Measurements from ENCODE around the gene MVB12B.

The MVB12B gene

GRCh38 chr9:126449725-126450667, 123.4 kb downstream of the MVB12B start:
- Histone ChIP-seq H3K9ac (ENCODE audit: insufficient read length) (no peak overlapping the region), H3K27ac (no peak overlapping the region), H3K9me3 (ENCODE audit: low read depth, low read length) (no peaks in the 10 kb centered on the region), H3K36me3 (ENCODE audit: insufficient read depth, low read length) (no peaks in the 10 kb centered on the region), H3K4me3 (no peak overlapping the region)
- DNase-seq (ENCODE audit: low read depth, low spot score), result no peak
- TF ChIP-seq FOXP2 (optimal IDR thresholded peaks at IDR 0.05; ENCODE audit: control extremely low read depth, extremely low read length, insufficient read depth), result no peak
- no peak for TF ChIP-seq POLR2AphosphoS5 (IDR thresholded peaks at IDR 0.05; ENCODE audit: borderline replicate concordance, low read depth, low read length)
- TF ChIP-seq EZH2 (IDR thresholded peaks at IDR 0.05), result no peak

GRCh38 chr9:126450668-126451205, 124.1 kb downstream of the MVB12B start:
- Histone ChIP-seq H3K9ac (ENCODE audit: insufficient read length) (no peak overlapping the region), H3K9me3 (ENCODE audit: low read depth, low read length) (no peaks in the 10 kb centered on the region), H3K36me3 (ENCODE audit: insufficient read depth, low read length) (no peaks in the 10 kb centered on the region), H3K27ac (no peak overlapping the region), H3K4me3 (no peak overlapping the region)
- DNase-seq (ENCODE audit: low read depth, low spot score), result no peak
- TF ChIP-seq POLR2AphosphoS5 (IDR thresholded peaks at IDR 0.05; ENCODE audit: borderline replicate concordance, low read depth, low read length) (no peak), EZH2 (IDR thresholded peaks at IDR 0.05) (no peak), FOXP2 (optimal IDR thresholded peaks at IDR 0.05; ENCODE audit: control extremely low read depth, extremely low read length, insufficient read depth) (no peak)

DNA sequence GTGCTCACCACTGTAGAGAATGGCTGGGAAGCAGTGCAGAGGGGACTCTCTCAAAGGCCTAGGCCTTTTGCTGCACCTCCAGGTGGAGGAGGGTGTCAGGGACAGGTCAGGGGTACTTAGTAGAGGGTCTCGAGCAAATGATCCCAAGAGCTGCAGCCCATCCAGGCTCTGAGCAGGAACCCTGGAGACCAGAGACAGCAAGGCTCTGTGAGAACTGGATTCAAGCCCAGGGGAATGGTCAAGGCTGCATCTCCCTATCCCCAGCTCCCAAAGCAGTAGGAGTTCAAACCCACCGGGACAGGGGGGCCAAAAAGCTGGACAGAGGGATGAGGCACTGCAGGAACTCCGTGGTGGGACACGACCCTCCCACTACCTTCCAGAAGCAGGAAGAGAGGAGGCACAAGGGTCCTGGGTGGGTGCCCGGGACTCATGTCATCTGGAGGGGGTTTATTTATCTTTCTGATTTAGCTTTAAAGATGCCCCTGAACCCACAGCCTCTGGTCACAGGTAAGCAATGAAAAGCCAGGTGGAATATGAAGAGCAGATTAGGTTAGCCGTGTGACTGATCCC, 124.8 kb downstream of the MVB12B start:
- H3K27ac ChIP-seq, result no peak overlapping the region
- DNase-seq (ENCODE audit: low read depth, low spot score), result no peak
- H3K9ac ChIP-seq (ENCODE audit: insufficient read length), result no peak overlapping the region
- H3K9me3 ChIP-seq (ENCODE audit: low read depth, low read length), result no peaks in the 10 kb centered on the region
- TF ChIP-seq EZH2 (IDR thresholded peaks at IDR 0.05), result no peak
- no peak for TF ChIP-seq POLR2AphosphoS5 (IDR thresholded peaks at IDR 0.05; ENCODE audit: borderline replicate concordance, low read depth, low read length)
- TF ChIP-seq FOXP2 (optimal IDR thresholded peaks at IDR 0.05; ENCODE audit: control extremely low read depth, extremely low read length, insufficient read depth), result no peak
- H3K4me3 ChIP-seq, result no peak overlapping the region
- no peaks in the 10 kb centered on the region for H3K36me3 ChIP-seq (ENCODE audit: insufficient read depth, low read length)

DNA sequence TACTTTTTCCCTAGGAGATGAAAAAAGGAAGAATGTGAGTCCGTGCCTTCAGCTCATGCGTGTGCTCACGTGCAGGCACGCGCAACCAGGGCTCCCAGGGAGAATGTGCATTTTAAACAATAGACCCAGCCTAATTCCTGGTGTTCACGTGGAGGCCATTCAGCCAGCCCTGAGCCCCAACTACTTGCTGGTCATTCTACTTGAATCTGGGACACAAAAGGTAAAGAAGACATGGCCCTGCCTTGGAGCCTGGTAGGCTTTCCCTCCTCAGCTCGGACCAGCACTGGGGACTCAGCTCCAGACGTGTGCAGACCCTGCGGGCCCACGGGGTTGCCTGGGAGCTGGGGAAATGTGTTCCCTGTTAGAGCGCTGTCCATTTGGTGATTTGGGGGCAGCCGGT, 125.5 kb downstream of the MVB12B start:
- no peak overlapping the region for H3K4me3 ChIP-seq
- no peak for TF ChIP-seq FOXP2 (optimal IDR thresholded peaks at IDR 0.05; ENCODE audit: control extremely low read depth, extremely low read length, insufficient read depth)
- no peak for TF ChIP-seq POLR2AphosphoS5 (IDR thresholded peaks at IDR 0.05; ENCODE audit: borderline replicate concordance, low read depth, low read length)
- no peak for TF ChIP-seq EZH2 (IDR thresholded peaks at IDR 0.05)
- no peak for DNase-seq (ENCODE audit: low read depth, low spot score)
- H3K36me3 ChIP-seq (ENCODE audit: insufficient read depth, low read length), result no peaks in the 10 kb centered on the region
- H3K9me3 ChIP-seq (ENCODE audit: low read depth, low read length), result no peaks in the 10 kb centered on the region
- no peak overlapping the region for H3K9ac ChIP-seq (ENCODE audit: insufficient read length)
- no peak overlapping the region for H3K27ac ChIP-seq

DNA sequence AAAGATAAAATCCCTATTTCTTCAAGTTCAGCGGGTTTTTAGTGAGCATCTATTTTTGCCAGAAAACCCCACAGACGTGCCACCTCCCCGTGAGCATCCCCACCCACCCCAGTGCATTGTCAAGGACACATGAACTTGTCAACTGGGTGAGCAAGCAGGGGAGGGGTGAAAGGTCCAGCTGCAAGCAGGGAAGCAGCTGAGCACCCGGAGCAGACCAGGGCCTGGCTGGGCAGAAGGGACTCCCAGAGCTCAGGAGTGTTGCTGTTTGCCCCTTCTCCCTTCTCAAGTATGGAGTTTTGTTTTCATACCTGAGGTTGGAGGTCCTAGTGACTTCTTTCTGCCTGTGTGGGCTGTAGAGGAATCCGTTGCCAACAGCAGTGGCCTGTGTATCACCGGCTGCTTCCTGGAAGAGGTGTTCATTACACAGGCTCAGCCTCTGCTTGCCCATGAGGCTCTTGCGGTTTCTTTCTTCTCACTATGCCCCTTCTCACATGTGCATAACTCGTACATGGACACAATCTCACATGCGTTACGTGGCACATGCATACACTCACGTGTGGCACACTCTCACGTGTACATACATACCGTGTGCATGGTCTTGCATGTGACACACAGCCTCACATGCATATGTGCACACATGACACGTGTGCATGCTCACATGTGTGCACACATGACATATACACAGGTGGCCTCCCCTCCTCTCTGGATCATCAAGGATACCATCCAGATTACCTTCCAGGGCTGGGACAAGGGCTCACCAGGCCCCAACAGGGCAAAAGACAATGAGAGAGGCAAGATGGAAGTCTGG, 126.7 kb downstream of the MVB12B start:
- H3K27ac ChIP-seq, result no peak overlapping the region
- H3K9ac ChIP-seq (ENCODE audit: insufficient read length), result no peak overlapping the region
- DNase-seq (ENCODE audit: low read depth, low spot score), result no peak
- no peaks in the 10 kb centered on the region for H3K36me3 ChIP-seq (ENCODE audit: insufficient read depth, low read length)
- H3K9me3 ChIP-seq (ENCODE audit: low read depth, low read length), result no peaks in the 10 kb centered on the region
- no peak overlapping the region for H3K4me3 ChIP-seq
- TF ChIP-seq FOXP2 (optimal IDR thresholded peaks at IDR 0.05; ENCODE audit: control extremely low read depth, extremely low read length, insufficient read depth) (no peak), EZH2 (IDR thresholded peaks at IDR 0.05) (no peak), POLR2AphosphoS5 (IDR thresholded peaks at IDR 0.05; ENCODE audit: borderline replicate concordance, low read depth, low read length) (no peak)

- Histone ChIP-seq H3K9me3 (ENCODE audit: low read depth, low read length) (no peaks in the 10 kb centered on the region), H3K27ac (no peak overlapping the region), H3K4me3 (no peak overlapping the region), H3K9ac (ENCODE audit: insufficient read length) (no peak overlapping the region), H3K36me3 (ENCODE audit: insufficient read depth, low read length) (no peaks in the 10 kb centered on the region)
- no peak for TF ChIP-seq FOXP2 (optimal IDR thresholded peaks at IDR 0.05; ENCODE audit: control extremely low read depth, extremely low read length, insufficient read depth)
- no peak for DNase-seq (ENCODE audit: low read depth, low spot score)
These were observed 127.6 kb downstream of the MVB12B start for GRCh38 chr9:126454215-126454614.

- Histone ChIP-seq H3K27ac (no peak overlapping the region), H3K9me3 (ENCODE audit: low read depth, low read length) (no peaks in the 10 kb centered on the region), H3K4me3 (no peak overlapping the region), H3K9ac (ENCODE audit: insufficient read length) (no peak overlapping the region), H3K36me3 (ENCODE audit: insufficient read depth, low read length) (no peaks in the 10 kb centered on the region)
- TF ChIP-seq FOXP2 (optimal IDR thresholded peaks at IDR 0.05; ENCODE audit: control extremely low read depth, extremely low read length, insufficient read depth), result no peak
- no peak for TF ChIP-seq EZH2 (IDR thresholded peaks at IDR 0.05)
- TF ChIP-seq POLR2AphosphoS5 (IDR thresholded peaks at IDR 0.05; ENCODE audit: borderline replicate concordance, low read depth, low read length), result no peak
- DNase-seq (ENCODE audit: low read depth, low spot score), result no peak
These were observed 128.2 kb downstream of the MVB12B start for GRCh38 chr9:126454795-126455194.
